RKO (cell line): ENCODE results near the gene JMJD7.

Experiments
- DNase-seq: peaks from one replicate; pipeline ENCODE4 v3.0.0-alpha.2; 2016; ENCODE audit warnings: low spot score

The JMJD7 gene

DNA sequence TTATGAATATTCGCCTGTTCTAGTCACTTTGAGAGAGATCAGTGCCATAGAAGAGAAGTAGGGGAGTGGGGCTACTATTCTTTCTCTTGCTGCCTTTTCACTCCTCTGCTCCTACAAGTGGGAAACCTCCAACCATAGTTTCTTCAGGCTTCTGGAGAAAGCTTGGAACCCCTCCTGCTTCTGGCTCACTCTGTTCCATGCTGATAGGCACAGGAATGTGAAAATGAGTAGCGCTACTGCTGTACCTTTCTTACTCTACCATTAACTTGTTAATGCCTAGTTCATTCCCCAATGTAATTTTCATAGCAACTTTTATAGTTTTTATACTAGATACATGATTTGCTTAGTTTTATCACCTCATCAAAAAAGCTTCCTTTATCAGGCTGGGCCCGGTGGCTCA is 26.7 kb upstream of the JMJD7 start:
- no peak for DNase-seq

DNA sequence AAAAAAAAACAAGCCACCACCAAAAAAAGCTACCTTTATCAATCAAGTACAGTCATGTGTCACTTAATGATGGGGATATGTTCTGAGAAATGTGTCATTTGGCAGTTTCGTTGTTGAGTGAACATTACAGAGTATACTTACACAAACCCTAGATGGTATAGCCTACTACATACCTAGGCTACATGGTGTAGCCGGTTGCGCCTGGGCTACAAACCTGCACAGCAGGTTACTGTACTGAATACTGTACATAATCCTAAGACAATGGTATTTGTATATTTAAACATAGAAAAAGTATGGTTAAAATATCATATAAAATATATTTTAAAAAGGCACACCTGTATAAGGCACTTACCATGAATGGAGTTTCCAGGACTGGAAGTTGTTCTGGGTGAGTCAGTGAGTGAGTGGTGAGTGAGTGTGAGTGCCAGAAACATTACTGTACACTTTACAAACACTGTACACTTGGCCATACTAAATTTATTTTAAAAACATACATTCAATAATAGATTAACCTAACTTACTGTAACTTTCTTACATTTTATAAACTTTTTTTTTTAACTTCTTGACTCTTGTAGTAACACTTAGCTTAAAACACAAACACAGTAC is 25.9 kb upstream of the JMJD7 start:
- DNase-seq = peak; percentile 62

DNA sequence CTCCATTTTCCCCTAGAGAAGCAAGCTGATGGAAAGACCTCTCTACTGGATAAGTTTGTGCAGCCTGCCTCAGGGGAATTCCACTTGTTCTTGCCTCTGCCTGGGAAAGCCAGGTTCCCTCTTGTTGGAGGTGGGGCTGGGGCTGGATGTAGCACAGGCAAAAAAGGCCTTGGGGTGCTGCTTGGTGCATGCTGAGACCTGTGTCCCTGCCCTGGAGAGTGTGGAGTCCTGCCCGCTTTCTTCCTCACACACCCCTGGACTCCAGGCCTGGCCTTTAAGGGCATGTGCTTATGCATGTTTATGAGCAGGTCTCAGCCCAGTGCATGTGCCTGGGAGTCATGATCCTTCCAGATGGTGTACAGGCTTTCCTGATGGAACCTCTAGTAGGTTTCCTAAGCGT is 23.5 kb upstream of the JMJD7 start:
- DNase-seq = no peak

GRCh38 chr15:41804916-41805666 is 22.8 kb upstream of the JMJD7 start:
- DNase-seq = no peak

GRCh38 chr15:41805711-41806110 is 22.2 kb upstream of the JMJD7 start:
- no peak for DNase-seq

DNA sequence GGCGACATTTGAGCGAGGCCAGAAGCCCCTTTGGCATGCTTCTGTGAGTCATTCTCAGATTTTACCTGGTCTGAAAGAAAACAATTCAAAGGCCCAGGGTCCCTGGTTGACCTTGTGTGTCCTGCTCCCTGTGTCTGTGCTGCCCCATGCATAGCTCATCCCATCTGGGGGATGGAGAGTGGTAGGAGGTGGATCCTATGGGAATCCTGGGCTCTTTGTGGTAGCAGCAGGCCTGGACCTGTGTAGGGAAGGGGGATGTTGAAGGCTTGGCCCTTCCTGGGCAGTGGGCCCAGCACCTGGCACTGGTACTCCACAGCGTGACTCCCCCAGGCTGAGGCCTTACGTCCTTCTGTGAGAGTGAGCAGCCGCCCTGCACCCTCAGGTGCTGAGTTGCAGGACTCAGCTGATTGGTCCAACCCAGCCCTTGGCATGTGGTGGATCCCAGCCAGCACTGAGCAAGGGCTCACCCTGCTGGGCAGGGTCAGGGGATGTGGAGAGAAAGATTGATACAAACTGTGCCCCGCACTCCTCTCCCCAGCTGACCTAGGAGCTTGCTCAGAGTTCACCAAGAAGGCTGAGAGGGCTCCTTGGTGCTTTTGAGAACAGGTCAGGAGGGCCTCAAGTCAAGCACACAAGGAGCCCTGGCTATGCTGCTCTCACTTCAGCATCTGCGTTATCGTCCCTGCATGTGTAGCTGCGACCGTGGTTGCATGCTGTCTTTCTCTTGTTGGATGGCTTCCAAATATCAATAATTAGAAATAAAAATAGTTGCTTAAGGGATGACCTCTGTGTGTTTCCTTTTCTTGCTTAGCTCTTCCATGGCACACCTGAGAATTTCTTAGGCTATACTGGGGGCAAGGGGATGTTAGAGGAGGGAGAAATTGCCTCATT is 21.4 kb upstream of the JMJD7 start:
- no peak for DNase-seq

- peak; percentile 20 for DNase-seq
These were observed 18.8 kb upstream of the JMJD7 start for GRCh38 chr15:41809121-41809520.

GRCh38 chr15:41809526-41810220 is 18.2 kb upstream of the JMJD7 start:
- DNase-seq = no peak

GRCh38 chr15:41810651-41811431 is 17.1 kb upstream of the JMJD7 start:
- no peak for DNase-seq

- peak; percentile 83 for DNase-seq
These were observed 16.3 kb upstream of the JMJD7 start for GRCh38 chr15:41811432-41812195.

- DNase-seq = no peak
These were observed 15.0 kb upstream of the JMJD7 start for GRCh38 chr15:41812820-41813375.

- no peak for DNase-seq
These were observed 14.5 kb upstream of the JMJD7 start for GRCh38 chr15:41813426-41813825.

GRCh38 chr15:41814534-41814933 is 13.4 kb upstream of the JMJD7 start:
- no peak for DNase-seq

DNA sequence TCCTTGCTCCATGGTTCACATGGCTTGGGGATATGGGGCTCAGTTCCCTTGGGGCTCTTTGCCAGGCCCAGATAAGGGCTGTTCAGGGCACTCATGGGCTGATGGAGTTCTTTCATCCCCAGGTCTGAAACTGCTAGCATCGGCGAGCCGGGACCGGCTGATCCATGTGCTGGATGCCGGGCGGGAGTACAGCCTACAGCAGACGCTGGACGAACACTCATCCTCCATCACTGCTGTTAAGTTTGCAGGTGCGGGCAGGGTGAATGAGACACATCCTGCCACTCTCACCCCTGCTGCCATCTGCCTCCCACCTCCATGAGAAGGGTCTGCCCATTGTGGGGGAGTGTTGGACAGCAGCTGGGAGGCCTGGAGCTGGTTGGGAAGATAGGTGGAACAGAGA is 11.1 kb upstream of the JMJD7 start:
- DNase-seq = no peak

- DNase-seq = no peak
These were observed 10.6 kb upstream of the JMJD7 start for GRCh38 chr15:41817327-41817726.

- DNase-seq = no peak
These were observed 10.1 kb upstream of the JMJD7 start for GRCh38 chr15:41817781-41818180.

DNA sequence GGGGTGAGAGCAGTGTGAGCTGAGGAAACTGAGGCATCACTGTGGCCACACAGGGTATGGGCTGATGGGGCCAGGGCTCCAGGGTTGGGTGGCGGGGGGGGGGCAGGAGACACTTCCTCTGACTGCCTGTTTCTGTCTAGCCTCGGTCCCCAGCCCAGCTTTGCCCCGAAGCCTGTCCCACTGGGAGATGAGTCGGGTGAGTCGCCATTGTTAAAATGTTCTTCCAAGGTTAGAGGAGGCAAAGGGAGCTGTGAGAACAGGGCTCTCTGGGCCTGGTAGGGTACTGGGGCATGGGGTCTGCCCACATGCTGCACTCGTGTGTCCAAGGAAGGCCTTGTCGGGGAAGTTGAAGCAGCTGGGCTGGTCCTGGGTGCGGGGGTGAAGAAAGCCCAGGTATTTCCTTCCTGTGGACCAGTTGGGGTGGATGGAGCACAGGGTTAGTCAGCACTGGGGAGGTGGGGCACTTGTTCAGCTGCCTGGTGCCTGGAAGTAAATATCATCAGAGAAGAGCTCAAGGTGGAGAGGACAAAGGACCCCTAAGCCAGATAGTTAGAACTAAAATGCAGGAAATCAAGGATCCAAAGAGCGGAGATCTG is 8.3 kb upstream of the JMJD7 start:
- DNase-seq = no peak

GRCh38 chr15:41820791-41821423 is 7.0 kb upstream of the JMJD7 start:
- DNase-seq = no peak

GRCh38 chr15:41821831-41822230 is 6.1 kb upstream of the JMJD7 start:
- no peak for DNase-seq

GRCh38 chr15:41822471-41822870 is 5.4 kb upstream of the JMJD7 start:
- DNase-seq = no peak
